HG03575 (cell line): Measurements from ENCODE around the gene MEP1A.
"Not testable (repeated sequence)": the region's sequence is repeated elsewhere in the genome, so short reads cannot be mapped to it uniquely, and the experiment has no call there.

Experiments used
- ATAC-seq: cut with Tn5 transposase; IDR thresholded peaks from one replicate; pipeline ENCODE4 v1.9.1; 2021; ENCODE audit not compliant: unreplicated experiment, insufficient number of reproducible peaks, low FRiP score; ENCODE audit errors: extremely low read depth

The MEP1A gene, protein sequence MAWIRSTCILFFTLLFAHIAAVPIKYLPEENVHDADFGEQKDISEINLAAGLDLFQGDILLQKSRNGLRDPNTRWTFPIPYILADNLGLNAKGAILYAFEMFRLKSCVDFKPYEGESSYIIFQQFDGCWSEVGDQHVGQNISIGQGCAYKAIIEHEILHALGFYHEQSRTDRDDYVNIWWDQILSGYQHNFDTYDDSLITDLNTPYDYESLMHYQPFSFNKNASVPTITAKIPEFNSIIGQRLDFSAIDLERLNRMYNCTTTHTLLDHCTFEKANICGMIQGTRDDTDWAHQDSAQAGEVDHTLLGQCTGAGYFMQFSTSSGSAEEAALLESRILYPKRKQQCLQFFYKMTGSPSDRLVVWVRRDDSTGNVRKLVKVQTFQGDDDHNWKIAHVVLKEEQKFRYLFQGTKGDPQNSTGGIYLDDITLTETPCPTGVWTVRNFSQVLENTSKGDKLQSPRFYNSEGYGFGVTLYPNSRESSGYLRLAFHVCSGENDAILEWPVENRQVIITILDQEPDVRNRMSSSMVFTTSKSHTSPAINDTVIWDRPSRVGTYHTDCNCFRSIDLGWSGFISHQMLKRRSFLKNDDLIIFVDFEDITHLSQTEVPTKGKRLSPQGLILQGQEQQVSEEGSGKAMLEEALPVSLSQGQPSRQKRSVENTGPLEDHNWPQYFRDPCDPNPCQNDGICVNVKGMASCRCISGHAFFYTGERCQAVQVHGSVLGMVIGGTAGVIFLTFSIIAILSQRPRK

DNA sequence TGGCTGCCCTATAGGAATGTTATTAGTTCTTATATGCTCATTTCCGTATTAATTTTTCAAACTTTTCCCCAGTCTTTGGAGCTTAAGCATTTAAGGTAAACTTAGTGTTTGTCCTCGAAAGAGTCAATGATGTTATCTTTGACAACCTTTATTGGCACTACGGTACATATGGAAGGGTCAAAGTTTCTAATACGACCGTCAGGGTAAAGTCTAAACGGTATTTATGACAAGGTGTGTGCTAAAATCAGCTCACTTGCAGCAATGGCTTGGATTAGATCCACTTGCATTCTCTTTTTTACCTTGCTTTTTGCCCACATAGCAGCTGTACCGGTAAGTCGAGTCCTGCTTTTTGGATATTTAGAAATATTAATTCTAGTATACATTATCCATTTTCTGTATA is at the start of gene MEP1A:
MEP1A (plus strand) TSS at position 252 of the 400 bp plus-strand sequence; CDS start at position 262, 10 bp downstream.
- ATAC-seq: no peak

DNA sequence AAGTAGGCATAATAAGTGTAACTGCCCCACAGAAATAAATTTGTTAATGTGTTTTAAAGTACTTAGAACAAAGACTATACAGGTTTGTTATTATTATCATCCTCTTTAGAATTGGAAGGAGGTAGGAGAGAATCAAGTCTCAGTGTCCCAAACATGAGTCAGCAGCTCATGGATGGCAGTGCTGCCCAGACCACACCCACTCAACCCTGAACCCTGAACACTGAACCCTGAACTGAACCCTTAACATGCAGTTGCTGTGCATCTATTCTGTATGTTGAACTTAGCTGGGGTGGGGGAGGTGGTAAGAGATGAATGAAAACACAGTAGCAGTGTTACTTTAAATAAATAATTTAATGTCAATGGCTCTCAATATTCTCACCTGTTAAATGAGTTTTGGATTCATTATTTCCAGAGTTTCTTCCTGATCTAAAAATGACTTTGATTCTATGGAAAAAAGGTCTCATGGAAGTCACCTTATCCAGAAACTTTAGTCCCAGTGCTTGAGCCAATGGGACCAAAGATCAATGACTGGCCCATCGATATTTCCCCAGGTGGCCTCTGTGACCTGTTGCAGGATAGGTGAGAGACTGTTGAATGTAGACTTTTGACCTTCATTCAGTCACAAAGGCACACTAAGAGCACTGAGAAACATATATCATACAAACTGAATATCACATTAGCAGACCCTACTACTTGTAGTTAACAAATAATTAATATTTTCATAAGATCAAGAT is 49.6 kb upstream of the MEP1A start:
- no peak for ATAC-seq

- ATAC-seq: not testable (repeated sequence)
These were observed 48.9 kb upstream of the MEP1A start for GRCh38 chr6:46744159-46744725.

DNA sequence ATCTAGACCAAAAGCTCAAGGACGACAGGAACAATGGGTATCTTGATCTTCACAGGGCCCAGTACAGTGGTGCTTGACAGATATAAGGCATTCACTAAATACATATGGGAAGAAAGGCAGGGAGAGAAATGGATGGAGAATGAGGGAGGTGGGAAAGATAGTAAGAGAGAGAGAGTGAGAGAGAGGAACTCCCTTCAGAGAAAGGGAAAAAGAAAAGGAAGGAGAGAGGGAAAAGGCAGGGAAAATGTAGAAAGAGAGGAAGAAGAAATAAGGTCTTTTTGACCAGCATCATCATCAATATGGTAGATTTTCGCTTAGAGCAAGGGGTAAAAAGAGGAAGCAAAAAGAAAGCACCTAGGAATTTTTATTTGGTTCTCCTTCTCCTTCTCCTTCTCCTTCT is 47.2 kb upstream of the MEP1A start:
- no peak for ATAC-seq

- ATAC-seq: no peak
These were observed 46.5 kb upstream of the MEP1A start, which contains the start of gene ANKRD66 for GRCh38 chr6:46746696-46747095. ANKRD66 (plus strand) TSS chr6:46746933; CDS start chr6:46751949, 5,016 bp downstream.

DNA sequence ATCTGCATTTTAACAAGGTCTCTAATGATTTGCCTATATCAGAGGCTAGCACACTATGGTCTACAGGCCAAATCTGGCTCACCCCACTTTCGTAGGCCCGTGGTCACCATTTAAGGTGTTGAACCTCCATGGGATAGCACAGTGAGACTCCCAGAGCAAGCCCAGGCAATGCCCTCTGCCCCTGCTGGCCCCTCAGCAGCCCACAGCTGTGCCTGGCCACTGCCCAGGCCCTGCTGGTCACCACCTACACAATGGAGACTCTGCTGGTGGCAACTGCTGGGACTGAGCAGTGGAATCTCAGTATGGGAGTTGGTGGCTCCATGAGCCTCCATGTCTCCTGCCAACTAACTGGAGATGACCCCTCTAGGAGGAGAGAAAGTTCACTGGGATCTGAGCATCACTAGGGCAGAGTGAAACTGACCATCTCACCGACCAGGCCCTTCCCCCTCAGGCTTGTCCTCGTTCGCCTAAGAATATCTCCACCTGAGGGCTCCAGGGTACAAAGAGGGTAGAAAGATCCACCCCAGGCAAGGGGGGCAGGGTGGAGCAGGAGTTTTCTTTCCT is 44.2 kb upstream of the MEP1A start:
- ATAC-seq: no peak

GRCh38 chr6:46749731-46750130 is 43.5 kb upstream of the MEP1A start:
- no peak for ATAC-seq

- ATAC-seq: no peak
These were observed 41.5 kb upstream of the MEP1A start for GRCh38 chr6:46751658-46752057.

DNA sequence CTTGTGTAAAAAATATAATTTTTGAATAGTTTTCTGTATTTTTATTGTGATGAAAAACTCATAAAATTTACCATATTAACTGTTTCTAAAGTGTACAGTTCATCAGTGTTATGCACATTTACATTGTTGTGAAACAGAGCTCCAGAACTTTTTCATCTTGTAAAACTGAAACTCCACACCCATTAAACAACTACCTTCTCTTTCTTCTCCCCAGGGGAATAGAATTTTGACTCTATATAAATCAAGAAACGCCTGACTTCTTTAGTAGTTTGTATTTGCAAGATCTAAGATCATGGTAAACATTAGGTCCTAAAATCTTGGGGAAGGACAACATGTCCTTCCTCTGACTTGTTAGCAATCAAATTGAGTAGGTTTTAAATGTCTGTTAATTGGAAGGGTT is 37.3 kb upstream of the MEP1A start:
- ATAC-seq: no peak

DNA sequence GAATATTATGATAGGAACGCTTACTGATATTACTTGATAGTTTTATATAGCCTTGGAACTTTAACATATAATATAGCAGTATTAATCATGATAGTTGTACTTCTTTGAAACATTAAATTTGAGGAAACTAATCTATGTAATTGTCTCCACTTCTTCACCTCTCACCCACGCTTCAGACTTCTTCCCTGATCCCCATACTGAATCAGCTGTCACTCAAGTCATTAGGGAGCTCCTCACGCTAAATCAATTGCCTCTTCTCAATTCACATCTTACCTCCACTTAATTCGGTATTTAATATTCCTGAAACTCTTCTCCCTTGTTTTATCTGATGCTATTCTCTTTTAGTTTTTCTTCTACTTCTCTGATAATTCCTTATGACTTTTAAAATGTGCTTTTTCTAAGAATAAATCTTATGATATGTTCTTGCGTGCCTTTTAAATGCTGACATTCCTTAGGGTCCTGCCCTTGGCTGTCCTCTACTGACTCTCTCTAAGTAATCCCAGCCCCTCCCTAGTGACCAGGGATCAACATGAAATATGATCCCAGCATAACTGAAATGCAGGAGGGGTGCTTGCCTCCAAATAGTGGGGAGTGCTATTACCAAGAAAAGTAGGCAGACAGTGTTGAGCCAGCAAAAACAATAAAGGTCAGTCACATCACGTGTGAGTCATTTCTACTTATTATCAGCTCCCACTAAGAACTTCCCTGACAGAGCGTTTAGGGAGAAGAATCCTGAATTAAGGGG is 36.5 kb upstream of the MEP1A start:
- ATAC-seq: no peak

DNA sequence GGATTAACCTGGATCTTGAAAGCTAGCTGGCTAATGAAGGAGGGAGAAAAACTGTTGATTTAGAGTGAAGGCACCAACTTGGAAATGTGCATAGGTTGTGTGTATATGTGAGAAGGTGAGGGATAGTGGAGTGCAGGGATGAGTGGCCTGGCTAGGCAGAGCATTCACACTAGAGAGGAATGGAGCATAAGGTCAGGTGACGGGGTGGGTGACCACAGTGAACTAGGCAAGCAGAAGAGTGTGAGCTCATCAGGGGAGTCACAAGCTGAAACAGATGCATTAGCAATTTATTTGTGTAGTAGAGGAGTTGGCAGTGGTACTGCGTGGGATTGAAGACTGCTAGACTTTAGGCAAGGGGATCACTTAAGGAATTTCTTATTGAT is 36.0 kb upstream of the MEP1A start:
- ATAC-seq: no peak

DNA sequence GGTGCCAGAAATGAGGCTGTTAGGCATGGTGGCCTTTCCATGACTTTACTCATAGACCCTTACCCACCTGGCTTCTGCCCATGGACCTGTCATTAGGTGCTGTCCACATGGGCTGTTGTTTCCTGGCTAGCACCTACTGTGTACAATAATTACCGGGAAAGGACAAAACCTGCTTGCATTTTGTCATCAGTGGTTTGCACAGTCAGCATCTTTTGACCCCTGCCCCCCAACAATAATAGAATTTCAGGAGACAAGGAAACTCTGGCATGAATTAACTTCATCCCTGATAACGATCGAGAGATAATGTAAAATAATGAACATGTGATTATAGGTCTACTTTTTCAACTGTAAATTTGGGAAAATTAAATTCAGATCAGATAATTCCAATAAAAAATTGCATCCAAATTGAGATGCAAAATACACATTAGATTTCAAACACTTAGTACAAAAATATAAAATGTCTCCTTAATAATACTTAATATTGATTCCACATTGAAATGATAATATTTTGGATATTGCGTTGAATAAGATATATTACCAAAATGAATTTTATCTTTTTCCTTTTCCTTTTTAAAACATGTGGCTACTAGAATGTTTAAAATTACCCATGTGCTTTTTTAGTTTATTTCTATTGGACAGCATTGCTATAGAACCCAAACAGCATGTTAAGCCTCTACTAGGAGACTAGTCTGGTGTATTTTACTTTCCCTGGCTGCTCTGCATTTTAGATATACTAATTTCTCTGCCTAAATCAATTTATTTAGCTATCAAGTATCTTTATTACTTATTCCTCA is 34.0 kb upstream of the MEP1A start:
- ATAC-seq: no peak

DNA sequence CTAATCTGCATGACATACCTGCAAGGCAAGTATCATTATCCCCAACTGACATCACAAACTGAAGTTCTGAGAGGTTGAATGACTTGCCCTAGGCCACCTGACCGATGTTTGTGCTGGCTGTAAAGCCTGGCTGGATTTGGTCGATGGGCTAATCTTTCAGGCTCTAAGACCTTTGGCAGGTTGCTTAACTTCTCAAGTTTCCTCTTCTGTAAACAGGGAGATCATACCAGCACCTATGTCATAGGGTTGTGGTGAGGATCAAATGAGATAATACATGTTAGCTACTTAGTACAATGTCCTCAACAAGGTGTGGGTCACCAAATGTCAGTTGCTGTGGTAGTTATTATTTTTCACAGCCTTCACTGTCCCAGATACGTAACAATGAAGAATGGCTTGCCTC is 32.3 kb upstream of the MEP1A start:
- ATAC-seq: no peak

GRCh38 chr6:46763466-46763865 is 29.7 kb upstream of the MEP1A start:
- no peak for ATAC-seq

GRCh38 chr6:46764280-46764679 is 28.9 kb upstream of the MEP1A start:
- ATAC-seq: not testable (repeated sequence)

DNA sequence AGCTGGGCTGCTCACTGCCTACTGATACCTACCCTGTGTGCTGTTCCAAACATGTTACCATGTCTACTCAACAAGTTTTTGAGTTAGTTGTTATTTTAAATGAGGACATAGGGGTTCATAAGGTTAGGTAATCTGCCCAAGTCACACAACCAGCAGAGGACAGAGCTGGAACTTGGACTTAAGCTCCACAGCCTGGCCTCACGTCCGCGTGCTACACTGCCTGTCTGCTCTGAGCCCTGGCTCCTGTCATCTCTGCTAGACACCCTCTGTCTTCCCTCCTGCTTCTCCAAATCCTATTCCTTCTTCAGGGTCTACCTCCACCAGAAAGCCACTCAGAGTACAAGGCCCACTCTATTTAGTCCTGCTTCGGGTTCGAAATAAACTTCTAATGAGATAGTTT is 28.2 kb upstream of the MEP1A start:
- no peak for ATAC-seq

GRCh38 chr6:46772016-46772415 is 21.2 kb upstream of the MEP1A start:
- no peak for ATAC-seq

GRCh38 chr6:46772762-46773161 is 20.4 kb upstream of the MEP1A start:
- no peak for ATAC-seq
